ENCODE results near the gene FAR2. TPM values are rescaled to one million over a fixed set of nuclear protein-coding genes. Genes with fewer than 3 reads are reported as not detected.

Gene FAR2
- total RNA-seq, 1 donor from 2014 or later = 3.9 TPM

DNA sequence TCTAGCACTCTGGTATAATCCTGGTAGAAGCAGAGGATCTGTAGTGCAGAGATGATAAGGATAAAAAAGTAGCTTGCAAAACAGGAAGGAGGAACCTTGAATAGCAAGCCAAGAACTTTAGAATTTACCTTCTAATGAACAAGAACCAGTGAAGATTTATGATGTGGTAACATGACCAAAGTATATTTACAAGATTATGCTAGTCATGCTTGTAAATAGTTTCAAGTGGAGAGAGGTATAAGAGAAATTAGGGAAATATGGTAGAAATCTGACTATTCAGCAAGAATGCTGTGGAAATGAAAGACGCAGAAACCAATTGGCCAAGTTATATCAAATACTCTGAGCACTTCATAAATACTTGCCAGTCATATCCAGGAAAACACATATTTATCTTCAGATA, 184.1 kb downstream of the FAR2 start:
- no peak overlapping the region for H3K4me2 ChIP-seq (ENCODE audit: low read length)
- Mint-ChIP-seq H3K27ac (ENCODE audit: unreplicated experiment) (no peak overlapping the region), H3K36me3 (ENCODE audit: low read depth, unreplicated experiment) (no peaks in the 10 kb centered on the region), H3K27me3 (ENCODE audit: low read depth, unreplicated experiment) (no peaks in the 10 kb centered on the region), H3K9me3 (ENCODE audit: unreplicated experiment) (no peaks in the 10 kb centered on the region), H3K4me1 (ENCODE audit: low read depth, unreplicated experiment) (no peaks in the 10 kb centered on the region), H3K4me3 (ENCODE audit: unreplicated experiment) (no peak overlapping the region)
- H3K79me2 ChIP-seq (ENCODE audit: insufficient read depth, low read length) = no peaks in the 10 kb centered on the region
- H3K4me1 ChIP-seq (ENCODE audit: insufficient read depth, low read length) = no peaks in the 10 kb centered on the region
- TF ChIP-seq, protein P1, sequence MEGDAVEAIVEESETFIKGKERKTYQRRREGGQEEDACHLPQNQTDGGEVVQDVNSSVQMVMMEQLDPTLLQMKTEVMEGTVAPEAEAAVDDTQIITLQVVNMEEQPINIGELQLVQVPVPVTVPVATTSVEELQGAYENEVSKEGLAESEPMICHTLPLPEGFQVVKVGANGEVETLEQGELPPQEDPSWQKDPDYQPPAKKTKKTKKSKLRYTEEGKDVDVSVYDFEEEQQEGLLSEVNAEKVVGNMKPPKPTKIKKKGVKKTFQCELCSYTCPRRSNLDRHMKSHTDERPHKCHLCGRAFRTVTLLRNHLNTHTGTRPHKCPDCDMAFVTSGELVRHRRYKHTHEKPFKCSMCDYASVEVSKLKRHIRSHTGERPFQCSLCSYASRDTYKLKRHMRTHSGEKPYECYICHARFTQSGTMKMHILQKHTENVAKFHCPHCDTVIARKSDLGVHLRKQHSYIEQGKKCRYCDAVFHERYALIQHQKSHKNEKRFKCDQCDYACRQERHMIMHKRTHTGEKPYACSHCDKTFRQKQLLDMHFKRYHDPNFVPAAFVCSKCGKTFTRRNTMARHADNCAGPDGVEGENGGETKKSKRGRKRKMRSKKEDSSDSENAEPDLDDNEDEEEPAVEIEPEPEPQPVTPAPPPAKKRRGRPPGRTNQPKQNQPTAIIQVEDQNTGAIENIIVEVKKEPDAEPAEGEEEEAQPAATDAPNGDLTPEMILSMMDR (IDR thresholded peaks at IDR 0.05; ENCODE audit: insufficient read depth, low read depth, low read length) = no peak
- TF ChIP-seq EZH2 (IDR thresholded peaks at IDR 0.05; ENCODE audit: insufficient read depth, low read length) = no peak
- FAIRE-seq (no peak), DNase-seq (ENCODE audit: low read depth) (no peak)
- H3K27ac ChIP-seq (ENCODE audit: low read depth, low read length) = no peak overlapping the region
- H4K20me1 ChIP-seq (ENCODE audit: insufficient read depth, low read length) = no peaks in the 10 kb centered on the region
- no peak overlapping the region for H2AFZ ChIP-seq (ENCODE audit: low read depth, low read length)
- H3K36me3 ChIP-seq (ENCODE audit: insufficient read depth, low read length) = no peaks in the 10 kb centered on the region
- no peak overlapping the region for H3K9ac ChIP-seq (ENCODE audit: low read length)
- H3K27me3 ChIP-seq (ENCODE audit: insufficient read depth, low read length) = no peaks in the 10 kb centered on the region
- H3K4me3 ChIP-seq (ENCODE audit: insufficient read depth, low read depth, low read length) = no peak overlapping the region
- H3K9me3 ChIP-seq (ENCODE audit: insufficient read depth, low read depth, low read length) = no peaks in the 10 kb centered on the region

DNA sequence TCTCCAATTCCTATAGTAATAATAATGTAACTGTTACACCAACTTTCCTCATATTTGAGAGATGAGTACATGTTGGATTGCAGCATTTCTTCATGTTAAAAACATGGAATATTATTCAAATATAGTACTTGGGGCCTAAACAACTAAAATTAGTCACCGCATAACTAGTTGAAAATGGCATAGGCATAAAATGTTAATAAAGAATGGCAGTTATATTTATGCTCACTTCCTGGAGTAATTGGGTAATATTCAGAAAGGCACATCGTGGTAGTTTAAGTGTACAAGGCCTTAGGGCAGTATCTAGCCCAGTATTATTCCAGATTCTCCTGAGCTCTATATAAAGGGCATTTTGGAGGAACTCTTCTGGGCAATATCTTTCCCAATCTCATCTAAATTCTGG, 185.9 kb downstream of the FAR2 start:
- Mint-ChIP-seq H3K4me1 (ENCODE audit: low read depth, unreplicated experiment) (no peaks in the 10 kb centered on the region), H3K4me3 (ENCODE audit: unreplicated experiment) (no peak overlapping the region), H3K36me3 (ENCODE audit: low read depth, unreplicated experiment) (no peaks in the 10 kb centered on the region), H3K27me3 (ENCODE audit: low read depth, unreplicated experiment) (no peaks in the 10 kb centered on the region), H3K27ac (ENCODE audit: unreplicated experiment) (no peak overlapping the region), H3K9me3 (ENCODE audit: unreplicated experiment) (no peaks in the 10 kb centered on the region)
- Histone ChIP-seq H2AFZ (ENCODE audit: low read depth, low read length) (no peak overlapping the region), H3K4me1 (ENCODE audit: insufficient read depth, low read length) (no peaks in the 10 kb centered on the region), H3K27me3 (ENCODE audit: insufficient read depth, low read length) (no peaks in the 10 kb centered on the region), H3K9ac (ENCODE audit: low read length) (no peak overlapping the region), H3K36me3 (ENCODE audit: insufficient read depth, low read length) (no peaks in the 10 kb centered on the region), H4K20me1 (ENCODE audit: insufficient read depth, low read length) (no peaks in the 10 kb centered on the region), H3K79me2 (ENCODE audit: insufficient read depth, low read length) (no peaks in the 10 kb centered on the region), H3K27ac (ENCODE audit: low read depth, low read length) (no peak overlapping the region), H3K9me3 (ENCODE audit: insufficient read depth, low read depth, low read length) (no peaks in the 10 kb centered on the region), H3K4me2 (ENCODE audit: low read length) (no peak overlapping the region), H3K4me3 (ENCODE audit: insufficient read depth, low read depth, low read length) (no peak overlapping the region)
- DNase-seq (ENCODE audit: low read depth) = no peak
- no peak for FAIRE-seq
- TF ChIP-seq, protein P1 (IDR thresholded peaks at IDR 0.05; ENCODE audit: insufficient read depth, low read depth, low read length) = no peak
- no peak for TF ChIP-seq EZH2 (IDR thresholded peaks at IDR 0.05; ENCODE audit: insufficient read depth, low read length)

DNA sequence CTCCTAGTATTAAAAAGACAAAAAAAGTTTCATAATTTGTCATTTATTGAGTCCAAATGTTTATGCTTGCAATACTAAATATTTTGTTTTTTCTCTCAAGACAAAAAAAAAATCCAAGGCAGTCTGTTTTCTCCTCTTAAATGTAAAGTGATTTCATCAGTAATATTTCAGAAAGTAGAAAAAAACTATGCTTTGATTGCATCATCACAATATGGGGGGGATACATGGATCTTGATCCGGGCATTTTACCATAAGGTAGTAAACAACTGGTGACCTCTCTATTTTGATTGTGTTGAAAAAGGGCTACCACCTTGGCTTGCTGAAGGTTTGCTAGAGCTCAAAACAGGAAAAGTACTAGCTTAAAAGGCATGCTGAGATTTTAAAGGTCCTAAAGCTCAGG, 188.2 kb downstream of the FAR2 start:
- Histone ChIP-seq H3K4me2 (ENCODE audit: low read length) (no peak overlapping the region), H3K4me1 (ENCODE audit: insufficient read depth, low read length) (no peaks in the 10 kb centered on the region), H3K79me2 (ENCODE audit: insufficient read depth, low read length) (no peaks in the 10 kb centered on the region), H3K36me3 (ENCODE audit: insufficient read depth, low read length) (peaks cover 5% of the 10 kb centered on the region), H3K9me3 (ENCODE audit: insufficient read depth, low read depth, low read length) (no peaks in the 10 kb centered on the region), H3K9ac (ENCODE audit: low read length) (no peak overlapping the region), H3K27ac (ENCODE audit: low read depth, low read length) (no peak overlapping the region), H3K27me3 (ENCODE audit: insufficient read depth, low read length) (no peaks in the 10 kb centered on the region), H2AFZ (ENCODE audit: low read depth, low read length) (no peak overlapping the region), H4K20me1 (ENCODE audit: insufficient read depth, low read length) (no peaks in the 10 kb centered on the region), H3K4me3 (ENCODE audit: insufficient read depth, low read depth, low read length) (no peak overlapping the region)
- H3K9me3 Mint-ChIP-seq (ENCODE audit: unreplicated experiment) = no peaks in the 10 kb centered on the region
- no peak for TF ChIP-seq EZH2 (IDR thresholded peaks at IDR 0.05; ENCODE audit: insufficient read depth, low read length)
- TF ChIP-seq, protein P1 (IDR thresholded peaks at IDR 0.05; ENCODE audit: insufficient read depth, low read depth, low read length) = no peak
- H3K4me1 Mint-ChIP-seq (ENCODE audit: low read depth, unreplicated experiment) = no peaks in the 10 kb centered on the region
- FAIRE-seq (no peak), DNase-seq (ENCODE audit: low read depth) (no peak)
- no peaks in the 10 kb centered on the region for H3K27me3 Mint-ChIP-seq (ENCODE audit: low read depth, unreplicated experiment)
- peaks cover 3% of the 10 kb centered on the region for H3K36me3 Mint-ChIP-seq (ENCODE audit: low read depth, unreplicated experiment)
- H3K4me3 Mint-ChIP-seq (ENCODE audit: unreplicated experiment) = no peak overlapping the region
- no peak overlapping the region for H3K27ac Mint-ChIP-seq (ENCODE audit: unreplicated experiment)
